Peyer's patch (tissue), 4 donors: ENCODE measurements around the gene SIAE. TPM values are rescaled to one million over a fixed set of nuclear protein-coding genes. Genes with fewer than 3 reads are reported as not detected.
A peak's percentile ranks its signal among the peaks of the same experiment; 100 is the strongest.

Source experiments
- DNase-seq, 3 donors: peaks; one replicate each; pipeline ENCODE4 v3.0.0-alpha.2; 2017 to 2019
- H3K27ac ChIP-seq, 4 donors: fragments of 200-600 bp; sonication (generic); one replicate each; pipeline ENCODE4 v1.5.1; 2016 to 2019
- H3K27me3 ChIP-seq, 2 donors: fragments of 200-600 bp; sonication (generic); one replicate each; pipeline ENCODE4 v1.5.1; 2019
- H3K36me3 ChIP-seq, 3 donors: fragments of 200-600 bp; sonication (generic); one replicate each; pipeline ENCODE4 v1.5.1; 2016 to 2019
- H3K4me1 ChIP-seq, 4 donors: fragments of 200-600 bp; sonication (generic); one replicate each; pipeline ENCODE4 v1.5.1; 2016 to 2019
- H3K4me3 ChIP-seq, 4 donors: fragments of 200-600 bp; sonication (generic); 1 replicate in 3 of 4; 2 replicates in 1 of 4; pipeline ENCODE4 v1.5.1; 2016 to 2019; ENCODE audit warnings: mild to moderate bottlenecking in 1 of 4
- H3K9me3 ChIP-seq, 4 donors: fragments of 200-600 bp; sonication (generic); one replicate each; pipeline ENCODE4 v1.5.1; 2016 to 2019; ENCODE audit warnings: mild to moderate bottlenecking in 1 of 4
- CTCF ChIP-seq, 6 experiments: fragments of 450-650 bp in 4 of 6; fragments of 200-600 bp in 2 of 6; sonication (generic) in 1 of 6; IDR thresholded peaks; one replicate each; pipeline ENCODE4 v1.5.1; 2017 to 2019; ENCODE audit warnings: antibody characterized with exemption in 6 of 6, mild to moderate bottlenecking in 3 of 6, moderate library complexity in 1 of 6
- POLR2A ChIP-seq, 2 donors: fragments of 450-650 bp; IDR thresholded peaks; one replicate each; pipeline ENCODE4 v1.5.1; 2017; ENCODE audit warnings: antibody characterized with exemption in 2 of 2, mild to moderate bottlenecking in 2 of 2, moderate library complexity in 2 of 2
- total RNA-seq, 4 donors: library from RNA; depleted of rRNA; stranded (reverse); fragments of >200 nt; gene quantifications; one replicate each; pipeline ENCODE4 v1.1.0, GENCODE V29; 2016

Gene SIAE
- total RNA-seq, 4 donors from 2014 or later, result 9.9 to 88.8 (median 50.8) TPM

GRCh38 chr11:124717786-124718651 lies 44.5 kb upstream of the SIAE start:
- Histone ChIP-seq H3K4me1 (peaks cover 0 to 12% (median 6%) of the 10 kb centered on the region in 4 donors), H3K4me3 (peak overlapping the region; percentile 10 to 48 (median 34)), H3K27me3 (no peaks in the 10 kb centered on the region), H3K9me3 (no peaks in the 10 kb centered on the region), H3K27ac (peak overlapping the region in 1 of 4 donors; percentile 19), H3K36me3 (no peaks in the 10 kb centered on the region)
- DNase-seq, result no peak
- TF ChIP-seq CTCF (IDR thresholded peaks at IDR 0.05) (no peak), POLR2A (IDR thresholded peaks at IDR 0.05) (no peak)

- no peak for DNase-seq
- H3K4me3 ChIP-seq, result peak overlapping the region in 1 of 4 donors; percentile 46
- H3K27ac ChIP-seq, result no peak overlapping the region
- H3K36me3 ChIP-seq, result no peaks in the 10 kb centered on the region
- TF ChIP-seq POLR2A (IDR thresholded peaks at IDR 0.05), result no peak
- no peak for TF ChIP-seq CTCF (IDR thresholded peaks at IDR 0.05)
- H3K27me3 ChIP-seq, result no peaks in the 10 kb centered on the region
- peaks cover 0 to 12% (median 6%) of the 10 kb centered on the region in 4 donors for H3K4me1 ChIP-seq
- H3K9me3 ChIP-seq, result no peaks in the 10 kb centered on the region
Observed at GRCh38 chr11:124717421-124717785, 43.9 kb upstream of the SIAE start.

- no peaks in the 10 kb centered on the region for H3K27me3 ChIP-seq
- H3K4me3 ChIP-seq, result no peak overlapping the region
- no peaks in the 10 kb centered on the region for H3K36me3 ChIP-seq
- no peaks in the 10 kb centered on the region for H3K9me3 ChIP-seq
- TF ChIP-seq POLR2A (IDR thresholded peaks at IDR 0.05) (no peak), CTCF (IDR thresholded peaks at IDR 0.05) (no peak)
- peaks cover 0 to 12% (median 6%) of the 10 kb centered on the region in 4 donors for H3K4me1 ChIP-seq
- no peak overlapping the region for H3K27ac ChIP-seq
- no peak for DNase-seq
Observed at GRCh38 chr11:124716591-124716990, 43.1 kb upstream of the SIAE start.

- Histone ChIP-seq H3K36me3 (no peaks in the 10 kb centered on the region), H3K4me1 (no peaks in the 10 kb centered on the region), H3K9me3 (peaks cover 0 to 3% (median 0%) of the 10 kb centered on the region in 4 donors), H3K4me3 (no peak overlapping the region), H3K27me3 (no peaks in the 10 kb centered on the region), H3K27ac (no peak overlapping the region)
- TF ChIP-seq CTCF (IDR thresholded peaks at IDR 0.05), result no peak
- TF ChIP-seq POLR2A (IDR thresholded peaks at IDR 0.05), result no peak
- no peak for DNase-seq
Observed at GRCh38 chr11:124712392-124712791, 38.9 kb upstream of the SIAE start.

GRCh38 chr11:124707829-124708228 lies 34.3 kb upstream of the SIAE start:
- DNase-seq, result no peak
- H3K36me3 ChIP-seq, result no peaks in the 10 kb centered on the region
- no peaks in the 10 kb centered on the region for H3K27me3 ChIP-seq
- no peaks in the 10 kb centered on the region for H3K4me1 ChIP-seq
- H3K9me3 ChIP-seq, result peaks cover 0 to 3% (median 0%) of the 10 kb centered on the region in 4 donors
- no peak overlapping the region for H3K27ac ChIP-seq
- no peak overlapping the region for H3K4me3 ChIP-seq
- TF ChIP-seq CTCF (IDR thresholded peaks at IDR 0.05), result no peak
